GM12875 (cell line): ENCODE data around the gene LEKR1.

Experiments
- H3K4me3 ChIP-seq: one replicate; pipeline ENCODE4 v1.5.1; 2011; ENCODE audit warnings: low read depth, low read length, control low read depth
- TF ChIP-seq, protein P1 (sequence below): IDR thresholded peaks from 2 replicates; pipeline ENCODE4 v1.5.1; 2011; ENCODE audit warnings: low read depth, mild to moderate bottlenecking, control low read depth, inconsistent platforms, low read length, moderate library complexity, borderline replicate concordance; ENCODE audit not compliant: insufficient read depth

LEKR1 gene

DNA sequence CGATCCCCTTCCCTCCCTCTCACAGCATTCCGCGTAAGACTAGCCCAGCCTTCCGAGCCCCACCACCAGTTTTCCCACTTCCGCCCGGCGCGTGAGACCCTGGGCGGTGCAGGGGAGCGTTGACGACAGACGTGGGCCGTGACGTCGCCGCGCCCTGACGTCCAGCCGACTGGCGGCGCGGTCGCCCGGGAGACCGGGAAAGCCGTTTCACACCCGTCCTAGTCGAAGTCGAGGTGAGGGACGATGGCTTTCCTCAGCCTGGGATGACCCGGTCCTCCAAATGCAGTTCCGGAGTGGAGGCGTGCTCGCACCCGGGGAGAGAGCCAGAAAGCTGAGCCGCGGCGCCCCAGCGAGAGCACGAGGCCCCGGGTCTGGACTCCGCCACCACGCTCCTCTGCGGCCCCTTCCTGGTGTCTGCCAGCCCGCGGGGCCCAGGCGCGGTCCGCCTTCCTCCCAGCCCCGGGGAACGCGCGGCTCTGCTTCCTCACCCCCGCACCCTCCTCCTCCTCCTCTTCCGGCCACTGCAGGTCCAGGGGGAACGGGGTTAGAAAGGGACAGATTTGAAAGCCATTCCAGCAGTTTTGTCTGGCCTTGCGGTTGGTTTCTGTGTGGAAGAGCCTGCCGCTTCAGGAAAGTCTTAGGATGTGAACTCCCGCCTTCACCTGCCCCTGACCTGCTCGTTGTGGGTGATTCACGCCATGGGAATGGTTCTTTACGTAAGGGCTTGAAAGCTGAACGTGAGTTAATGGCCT lies at the start of gene LEKR1:
LEKR1 (plus strand) TSS at position 210 of the 752 bp plus-strand sequence. CDS start 2,977 bp downstream, outside the sequence.
- TF ChIP-seq, protein P1, sequence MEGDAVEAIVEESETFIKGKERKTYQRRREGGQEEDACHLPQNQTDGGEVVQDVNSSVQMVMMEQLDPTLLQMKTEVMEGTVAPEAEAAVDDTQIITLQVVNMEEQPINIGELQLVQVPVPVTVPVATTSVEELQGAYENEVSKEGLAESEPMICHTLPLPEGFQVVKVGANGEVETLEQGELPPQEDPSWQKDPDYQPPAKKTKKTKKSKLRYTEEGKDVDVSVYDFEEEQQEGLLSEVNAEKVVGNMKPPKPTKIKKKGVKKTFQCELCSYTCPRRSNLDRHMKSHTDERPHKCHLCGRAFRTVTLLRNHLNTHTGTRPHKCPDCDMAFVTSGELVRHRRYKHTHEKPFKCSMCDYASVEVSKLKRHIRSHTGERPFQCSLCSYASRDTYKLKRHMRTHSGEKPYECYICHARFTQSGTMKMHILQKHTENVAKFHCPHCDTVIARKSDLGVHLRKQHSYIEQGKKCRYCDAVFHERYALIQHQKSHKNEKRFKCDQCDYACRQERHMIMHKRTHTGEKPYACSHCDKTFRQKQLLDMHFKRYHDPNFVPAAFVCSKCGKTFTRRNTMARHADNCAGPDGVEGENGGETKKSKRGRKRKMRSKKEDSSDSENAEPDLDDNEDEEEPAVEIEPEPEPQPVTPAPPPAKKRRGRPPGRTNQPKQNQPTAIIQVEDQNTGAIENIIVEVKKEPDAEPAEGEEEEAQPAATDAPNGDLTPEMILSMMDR, result no peak
- peak within 1 kb of the TSS; percentile 66 for H3K4me3 ChIP-seq

GRCh38 chr3:156776871-156777270 lies 49.3 kb upstream of the LEKR1 start:
- TF ChIP-seq, protein P1, result no peak
- no peak overlapping the region for H3K4me3 ChIP-seq

DNA sequence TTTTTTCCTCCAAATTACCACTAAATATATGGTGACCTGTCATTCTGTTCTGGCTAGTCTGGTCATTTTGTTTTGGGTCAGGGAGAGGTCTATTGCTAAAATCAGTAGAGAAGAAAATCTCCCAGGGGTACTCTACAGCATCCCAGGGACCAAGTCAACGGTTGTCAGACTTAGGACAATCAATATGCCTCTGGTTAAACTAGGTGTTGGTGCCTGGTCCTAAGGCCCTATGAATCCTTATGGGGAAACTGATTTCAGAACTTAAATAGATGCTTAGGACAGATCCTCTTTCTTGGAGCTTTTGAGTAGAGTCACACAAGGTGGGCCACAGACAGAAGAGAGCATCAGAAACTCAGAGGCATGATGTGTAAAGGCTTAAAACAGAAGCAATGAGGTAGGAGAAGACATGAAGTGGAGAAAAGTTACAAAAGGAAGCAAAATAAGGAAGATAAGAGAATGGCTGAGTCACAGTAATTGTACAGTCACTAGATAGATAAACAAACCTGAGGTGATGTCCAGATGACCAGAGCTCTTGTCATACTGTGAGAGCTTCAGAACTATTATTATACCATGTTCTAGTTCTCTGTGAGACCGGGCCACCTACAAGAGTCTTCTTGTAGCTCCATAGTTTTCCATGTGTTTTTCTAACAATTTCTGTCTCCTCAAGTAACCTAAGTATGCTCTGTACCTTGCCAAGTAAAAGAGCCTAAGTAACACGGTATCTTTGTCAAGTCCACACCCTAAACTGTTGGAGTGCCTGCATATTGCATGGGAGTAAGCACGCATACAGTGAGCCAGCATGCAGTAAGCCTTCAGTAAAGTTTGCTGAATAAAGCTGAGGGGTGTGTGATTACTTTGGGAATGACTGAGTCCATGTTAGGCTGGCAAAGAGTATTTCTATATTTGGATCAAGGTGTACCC lies 44.6 kb upstream of the LEKR1 start:
- no peak overlapping the region for H3K4me3 ChIP-seq
- TF ChIP-seq, protein P1, result no peak

GRCh38 chr3:156782319-156782718 lies 43.8 kb upstream of the LEKR1 start:
- TF ChIP-seq, protein P1, result no peak
- no peak overlapping the region for H3K4me3 ChIP-seq

GRCh38 chr3:156782921-156783320 lies 43.2 kb upstream of the LEKR1 start:
- no peak overlapping the region for H3K4me3 ChIP-seq

DNA sequence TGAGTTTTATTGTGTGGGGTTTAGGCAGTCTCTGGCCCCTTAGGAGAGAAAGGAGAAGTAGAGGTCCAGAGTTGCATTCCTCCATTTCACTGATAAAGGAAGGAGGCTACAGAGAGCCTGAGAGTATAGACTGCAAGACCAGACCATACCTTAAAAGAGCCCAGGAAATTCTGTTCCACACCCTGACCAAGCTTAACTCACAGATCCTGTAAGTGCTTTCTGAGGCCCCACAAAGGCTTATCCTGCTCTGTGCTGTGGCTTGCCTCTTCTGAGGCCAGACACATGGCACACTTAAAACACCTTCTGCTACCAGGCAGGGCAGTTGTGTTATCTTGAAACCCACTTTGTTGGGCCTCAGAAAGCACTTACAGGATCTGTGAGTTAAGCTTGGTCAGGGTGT lies 39.2 kb upstream of the LEKR1 start:
- TF ChIP-seq, protein P1, result no peak
- no peak overlapping the region for H3K4me3 ChIP-seq

More at GRCh38 chr3:156782921-156783320, 43.2 kb upstream of the LEKR1 start:
- TF ChIP-seq, protein P1, result no peak
